ENCODE results near the gene NUDT1.
"Not testable (repeated sequence)": the region's sequence is repeated elsewhere in the genome, so short reads cannot be mapped to it uniquely, and the experiment has no call there.

NUDT1 gene

DNA sequence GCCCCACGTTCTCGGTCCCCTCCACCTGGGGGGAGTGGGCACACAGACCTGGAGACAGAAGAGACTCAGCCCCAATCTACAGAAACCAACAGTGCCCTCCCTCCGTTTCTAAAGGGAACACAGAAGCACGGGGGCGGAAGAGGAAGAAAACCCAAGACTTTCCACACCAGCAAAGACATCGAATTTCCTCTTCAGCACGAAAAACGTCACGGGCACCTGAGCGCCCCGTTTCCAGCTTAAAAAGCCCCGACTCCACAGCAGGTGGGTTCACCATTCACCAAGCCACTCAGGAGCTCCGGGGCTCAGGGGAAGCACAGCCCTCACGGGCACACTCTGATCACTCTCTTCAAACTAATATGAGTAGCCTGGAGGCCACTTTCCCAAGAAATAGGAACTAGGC, 19.6 kb downstream of the NUDT1 start:
- peaks cover 9% of the 10 kb centered on the region for H3K4me1 Mint-ChIP-seq
- H3K36me3 Mint-ChIP-seq (ENCODE audit: low read depth), result peaks cover 31% of the 10 kb centered on the region
- H3K4me3 Mint-ChIP-seq, result no peak overlapping the region
- TF ChIP-seq, protein P1, sequence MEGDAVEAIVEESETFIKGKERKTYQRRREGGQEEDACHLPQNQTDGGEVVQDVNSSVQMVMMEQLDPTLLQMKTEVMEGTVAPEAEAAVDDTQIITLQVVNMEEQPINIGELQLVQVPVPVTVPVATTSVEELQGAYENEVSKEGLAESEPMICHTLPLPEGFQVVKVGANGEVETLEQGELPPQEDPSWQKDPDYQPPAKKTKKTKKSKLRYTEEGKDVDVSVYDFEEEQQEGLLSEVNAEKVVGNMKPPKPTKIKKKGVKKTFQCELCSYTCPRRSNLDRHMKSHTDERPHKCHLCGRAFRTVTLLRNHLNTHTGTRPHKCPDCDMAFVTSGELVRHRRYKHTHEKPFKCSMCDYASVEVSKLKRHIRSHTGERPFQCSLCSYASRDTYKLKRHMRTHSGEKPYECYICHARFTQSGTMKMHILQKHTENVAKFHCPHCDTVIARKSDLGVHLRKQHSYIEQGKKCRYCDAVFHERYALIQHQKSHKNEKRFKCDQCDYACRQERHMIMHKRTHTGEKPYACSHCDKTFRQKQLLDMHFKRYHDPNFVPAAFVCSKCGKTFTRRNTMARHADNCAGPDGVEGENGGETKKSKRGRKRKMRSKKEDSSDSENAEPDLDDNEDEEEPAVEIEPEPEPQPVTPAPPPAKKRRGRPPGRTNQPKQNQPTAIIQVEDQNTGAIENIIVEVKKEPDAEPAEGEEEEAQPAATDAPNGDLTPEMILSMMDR (IDR thresholded peaks at IDR 0.05; ENCODE audit: unreplicated experiment in 3 of 3), result no peak
- H3K9me3 Mint-ChIP-seq, result no peaks in the 10 kb centered on the region
- no peak overlapping the region for H3K27ac Mint-ChIP-seq
- H3K27me3 Mint-ChIP-seq (ENCODE audit: low read depth), result peaks cover 3% of the 10 kb centered on the region

DNA sequence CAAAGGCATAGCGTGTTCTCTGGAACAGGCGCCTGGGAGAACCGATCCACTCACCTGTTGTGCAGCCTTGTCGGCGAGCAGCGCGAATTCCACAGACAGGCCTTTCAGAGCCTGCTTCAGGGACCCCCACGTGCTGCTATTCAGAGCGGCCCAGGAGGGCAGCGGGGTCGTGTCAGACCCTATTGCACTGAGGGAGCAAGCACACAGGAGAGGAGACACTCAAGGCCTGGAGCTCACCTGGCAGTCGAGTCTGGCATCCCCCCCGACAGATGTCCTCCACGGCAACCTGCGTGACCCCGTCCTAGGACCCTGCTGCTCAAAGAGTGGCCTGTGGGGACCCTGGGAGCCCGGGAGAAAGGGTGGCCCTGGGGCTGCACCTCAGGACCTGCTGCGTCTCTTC, 21.1 kb downstream of the NUDT1 start:
- Mint-ChIP-seq H3K27me3 (ENCODE audit: low read depth) (peaks cover 3% of the 10 kb centered on the region), H3K9me3 (no peaks in the 10 kb centered on the region), H3K4me3 (no peak overlapping the region), H3K36me3 (ENCODE audit: low read depth) (peaks cover 32% of the 10 kb centered on the region), H3K4me1 (peaks cover 9% of the 10 kb centered on the region), H3K27ac (peak overlapping the region in 1 of 3 experiments; percentile 81)
- TF ChIP-seq, protein P1 (IDR thresholded peaks at IDR 0.05; ENCODE audit: unreplicated experiment in 3 of 3), result no peak

DNA sequence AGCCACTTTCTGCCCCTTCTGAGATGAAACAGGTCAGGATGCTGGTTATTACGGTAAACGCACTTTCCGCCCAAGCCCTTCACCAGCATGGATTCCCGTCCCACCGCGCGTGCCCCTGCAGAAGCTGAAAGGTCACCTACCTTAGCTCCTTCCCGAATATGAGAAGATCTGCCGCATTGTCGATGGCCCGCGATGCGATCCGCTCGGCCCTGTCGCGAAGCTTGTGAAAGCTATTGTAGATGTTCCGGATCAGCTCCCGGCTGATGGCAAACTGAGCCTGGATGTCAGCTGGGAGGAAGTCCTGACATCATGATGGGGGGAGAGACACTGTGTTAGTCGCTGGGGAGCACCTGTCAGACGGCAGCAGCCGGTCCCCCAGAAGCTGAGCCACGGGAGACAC, 22.1 kb downstream of the NUDT1 start:
- H3K36me3 Mint-ChIP-seq (ENCODE audit: low read depth), result peaks cover 34% of the 10 kb centered on the region
- TF ChIP-seq, protein P1 (IDR thresholded peaks at IDR 0.05; ENCODE audit: unreplicated experiment in 3 of 3), result no peak
- peaks cover 9% of the 10 kb centered on the region for H3K4me1 Mint-ChIP-seq
- no peaks in the 10 kb centered on the region for H3K9me3 Mint-ChIP-seq
- H3K27ac Mint-ChIP-seq, result no peak overlapping the region
- H3K27me3 Mint-ChIP-seq (ENCODE audit: low read depth), result peaks cover 3% of the 10 kb centered on the region
- no peak overlapping the region for H3K4me3 Mint-ChIP-seq

DNA sequence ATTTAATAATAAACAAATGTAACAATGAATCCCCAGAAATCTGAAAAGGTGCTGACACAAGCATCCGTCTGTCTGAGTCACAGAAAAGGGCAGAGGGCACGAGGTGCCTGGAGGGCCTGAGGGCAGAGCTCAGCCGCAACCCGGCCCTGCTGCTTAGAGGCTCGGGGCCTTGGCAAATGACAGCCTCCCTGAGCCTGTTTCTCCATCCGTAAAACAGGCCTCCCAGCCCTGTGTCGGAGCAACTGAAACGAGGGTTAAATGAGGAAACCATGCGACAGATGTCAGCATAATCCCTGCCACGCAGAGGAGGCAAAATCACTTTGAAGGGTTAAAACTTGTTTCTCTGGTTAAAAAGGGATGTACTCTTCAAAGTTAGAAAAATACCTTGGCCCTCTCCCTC, 24.9 kb downstream of the NUDT1 start:
- no peak overlapping the region for H3K4me3 Mint-ChIP-seq
- TF ChIP-seq, protein P1 (IDR thresholded peaks at IDR 0.05; ENCODE audit: unreplicated experiment in 3 of 3), result no peak
- no peaks in the 10 kb centered on the region for H3K9me3 Mint-ChIP-seq
- peaks cover 22% of the 10 kb centered on the region for H3K4me1 Mint-ChIP-seq
- H3K36me3 Mint-ChIP-seq (ENCODE audit: low read depth), result peaks cover 36% of the 10 kb centered on the region
- peaks cover under 1% of the 10 kb centered on the region for H3K27me3 Mint-ChIP-seq (ENCODE audit: low read depth)
- no peak overlapping the region for H3K27ac Mint-ChIP-seq

DNA sequence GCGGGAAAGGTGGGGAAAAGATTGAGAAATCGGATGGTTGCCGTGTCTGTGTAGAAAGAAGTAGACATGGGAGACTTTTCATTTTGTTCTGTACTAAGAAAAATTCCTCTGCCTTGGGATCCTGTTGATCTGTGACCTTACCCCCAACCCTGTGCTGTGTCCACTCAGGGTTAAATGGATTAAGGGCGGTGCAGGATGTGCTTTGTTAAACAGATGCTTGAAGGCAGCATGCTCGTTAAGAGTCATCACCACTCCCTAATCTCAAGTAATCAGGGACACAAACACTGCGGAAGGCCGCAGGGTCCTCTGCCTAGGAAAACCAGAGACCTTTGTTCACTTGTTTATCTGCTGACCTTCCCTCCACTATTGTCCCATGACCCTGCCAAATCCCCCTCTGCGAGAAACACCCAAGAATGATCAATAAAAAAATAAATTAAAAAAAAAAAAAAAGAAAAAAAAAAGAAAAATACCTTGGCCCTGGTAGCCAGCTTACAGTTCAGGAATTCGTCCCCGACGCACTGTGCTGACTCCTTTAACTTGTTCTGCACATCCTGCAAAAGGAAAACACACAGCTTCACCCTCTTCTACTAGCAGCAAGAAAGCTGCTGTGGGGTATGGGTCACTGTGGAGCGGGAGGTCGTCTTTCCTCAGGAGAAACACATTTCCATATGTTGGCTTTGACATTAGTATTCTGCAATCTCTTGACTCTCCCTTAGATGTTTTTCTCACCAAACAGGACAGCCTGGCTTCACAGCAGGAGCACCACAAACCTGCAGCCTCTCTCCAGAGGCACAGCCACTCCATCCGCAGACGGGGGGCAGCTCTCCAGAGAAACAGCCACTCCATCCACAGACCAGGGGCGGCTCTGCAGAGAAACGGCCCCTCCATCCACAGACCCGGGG, 27.3 kb downstream of the NUDT1 start:
- not testable (repeated sequence) for H3K27me3 Mint-ChIP-seq (ENCODE audit: low read depth); H3K9me3 Mint-ChIP-seq
- peak overlapping the region in 2 of 3 experiments; percentile 45 to 60 for H3K4me3 Mint-ChIP-seq
- H3K27ac Mint-ChIP-seq, result peak overlapping the region; percentile 63 to 84 (median 76)
- H3K36me3 Mint-ChIP-seq (ENCODE audit: low read depth), result peaks cover 33% of the 10 kb centered on the region
- peaks cover 14% of the 10 kb centered on the region for H3K4me1 Mint-ChIP-seq

DNA sequence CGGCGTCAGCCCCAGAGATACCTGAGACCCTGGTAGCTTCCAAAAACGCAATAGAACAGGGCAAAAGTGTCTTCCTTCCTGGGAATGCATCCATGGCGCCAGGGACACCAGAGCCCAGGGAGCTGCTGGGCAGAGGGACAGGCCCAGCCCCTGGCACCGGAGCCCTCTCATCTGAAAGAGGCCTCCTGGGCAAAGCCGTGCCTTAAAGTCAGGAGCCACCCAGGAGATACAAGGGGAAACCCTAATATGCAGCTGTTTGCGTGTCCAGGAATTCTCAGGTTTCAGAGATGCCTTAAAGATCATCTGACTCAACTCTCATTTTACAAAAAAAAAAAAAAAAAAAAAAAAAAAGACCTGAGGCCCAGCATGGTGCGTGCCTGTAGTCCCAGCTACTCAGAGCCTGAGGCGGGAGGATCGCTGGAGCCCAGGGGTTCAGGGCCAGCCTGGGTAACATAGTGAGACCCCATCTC, 28.0 kb downstream of the NUDT1 start:
- H3K27me3 Mint-ChIP-seq (ENCODE audit: low read depth), result no peaks in the 10 kb centered on the region
- H3K9me3 Mint-ChIP-seq, result no peaks in the 10 kb centered on the region
- peaks cover 27% of the 10 kb centered on the region for H3K36me3 Mint-ChIP-seq (ENCODE audit: low read depth)
- H3K4me1 Mint-ChIP-seq, result peaks cover 13% of the 10 kb centered on the region
- TF ChIP-seq, protein P1 (IDR thresholded peaks at IDR 0.05; ENCODE audit: unreplicated experiment in 3 of 3), result no peak
- H3K4me3 Mint-ChIP-seq, result no peak overlapping the region
- H3K27ac Mint-ChIP-seq, result peak overlapping the region; percentile 28 to 84 (median 76)

All from nephron (organoid).